Keratinocyte (primary cell): ENCODE results near the gene EPHB1.

ENCODE experiments used
- CTCF ChIP-seq, 3 experiments: IDR thresholded peaks in 1 of 3; conservative IDR thresholded peaks in 1 of 3; optimal IDR thresholded peaks in 1 of 3; 2 replicates in 2 of 3; 3 replicates in 1 of 3; pipeline versions ENCODE3 to v1.5.1; 2011; ENCODE audit warnings: low read length in 3 of 3, mild to moderate bottlenecking in 3 of 3, moderate library complexity in 2 of 3, control low read depth in 1 of 3, inconsistent platforms in 1 of 3; ENCODE audit not compliant: insufficient read depth in 2 of 3; ENCODE audit errors: extremely low read depth in 1 of 3
- EZH2 ChIP-seq: IDR thresholded peaks from one replicate; pipeline ENCODE4 v1.6.1; 2012; ENCODE audit warnings: inconsistent platforms, mild to moderate bottlenecking, low read length, moderate library complexity

GRCh38 chr3:135055449-135055848 lies 260.4 kb downstream of the EPHB1 start:
- no peak for TF ChIP-seq CTCF (optimal IDR thresholded peaks at IDR 0.05 in 1 of 3, IDR thresholded peaks at IDR 0.05 in 1 of 3, conservative IDR thresholded peaks at IDR 0.05 in 1 of 3; ENCODE audit: extremely low read depth in 1 of 3, insufficient read depth in 2 of 3, low read length in 3 of 3)
- TF ChIP-seq EZH2, result no peak
